NCI-H748 (cell line): ENCODE data around the gene CASQ1.

ENCODE experiments used
- DNase-seq: peaks from one replicate; lab custom pipeline; 2025; ENCODE audit not compliant: unreplicated experiment; lab: John Stamatoyannopoulos, UW

Gene CASQ1

DNA sequence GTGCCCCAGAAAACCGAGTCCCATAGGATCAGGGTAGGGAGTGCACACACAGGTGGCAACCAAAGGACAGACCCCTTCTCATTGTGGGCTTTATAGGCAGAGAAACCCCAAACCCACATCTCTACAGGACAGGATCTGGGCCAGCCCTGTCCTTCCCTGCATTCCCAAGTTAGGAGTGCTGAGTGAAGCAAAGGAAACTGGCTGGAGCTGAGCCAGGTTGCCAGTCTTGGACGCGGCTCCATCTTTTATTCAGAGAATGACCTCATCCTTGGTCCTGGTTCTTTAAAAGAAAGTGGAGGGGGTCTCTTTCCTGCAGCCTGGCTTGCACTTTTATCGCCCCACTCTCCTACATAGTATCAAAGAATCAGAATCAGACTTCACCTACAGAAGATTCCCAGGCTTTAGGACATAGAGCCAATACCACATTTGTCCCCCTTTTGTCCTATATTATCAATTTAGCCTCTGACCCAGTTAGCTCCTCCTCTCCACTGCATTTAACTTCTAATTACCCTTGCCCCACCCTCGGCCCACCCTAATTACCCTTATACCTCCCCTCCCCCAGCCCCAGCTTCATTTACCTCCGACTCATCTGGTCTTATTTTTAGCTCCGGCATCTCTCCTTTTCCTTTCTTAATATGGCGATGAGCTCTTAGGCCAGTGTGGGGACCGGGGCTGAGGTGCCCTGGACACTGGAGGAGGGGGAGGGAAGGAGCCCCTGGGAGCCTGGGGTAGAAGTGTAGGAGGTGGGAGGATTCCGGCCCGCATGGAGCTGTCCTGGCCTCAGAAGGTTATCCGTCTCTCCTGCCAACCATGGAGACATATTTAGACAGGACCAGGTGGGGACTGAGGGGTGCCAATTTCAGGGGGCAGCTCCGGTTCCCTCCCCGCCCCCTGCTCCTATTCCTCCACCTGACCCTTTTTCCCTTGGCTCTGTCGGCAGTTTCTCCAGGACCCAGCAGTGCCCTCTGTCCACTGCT, at the start of gene CASQ1:
CASQ1 (plus strand) TSS at position 927 of the 977 bp plus-strand sequence. CDS start 177 bp downstream, outside the sequence.
- no peak for DNase-seq

DNA sequence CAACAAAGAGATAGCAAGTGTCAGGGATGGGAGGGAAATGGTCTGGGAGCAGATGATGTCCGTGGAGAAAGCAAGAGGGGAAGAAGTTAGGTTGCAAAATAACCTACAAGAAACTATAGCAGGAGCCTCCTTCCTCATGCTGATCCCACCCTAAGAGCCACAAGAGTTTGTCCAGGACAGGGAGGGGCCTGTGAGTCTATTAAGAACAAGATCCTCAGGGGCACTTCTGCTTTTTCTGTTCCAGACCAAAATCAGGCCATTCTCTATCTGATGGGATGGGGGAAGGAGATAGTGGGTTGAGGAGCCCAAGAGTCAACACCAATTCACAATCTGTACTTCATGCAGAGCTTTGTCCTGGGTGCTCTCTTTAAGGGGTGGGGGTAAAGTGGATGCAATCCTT, 46.7 kb upstream of the CASQ1 start:
- no peak for DNase-seq

DNA sequence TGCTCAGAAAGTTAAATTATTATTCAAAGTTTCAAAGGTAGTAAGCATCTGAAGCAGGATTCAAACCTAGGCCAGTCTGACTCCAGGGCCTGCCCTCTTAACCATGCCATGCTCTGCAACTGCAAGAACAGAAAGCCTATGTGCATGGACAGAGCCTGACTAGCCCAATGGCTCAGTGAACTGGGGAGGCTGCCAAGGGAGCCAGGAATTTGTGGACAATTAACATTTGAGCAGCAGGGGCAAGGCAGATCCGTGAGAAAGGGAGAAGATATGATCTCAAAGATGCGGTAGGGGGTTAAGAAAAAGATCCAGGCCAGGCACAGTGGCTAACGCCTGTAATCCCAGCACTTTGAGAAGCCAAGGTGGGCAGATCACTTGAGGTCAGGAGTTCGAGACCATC, 45.5 kb upstream of the CASQ1 start:
- DNase-seq = no peak

DNA sequence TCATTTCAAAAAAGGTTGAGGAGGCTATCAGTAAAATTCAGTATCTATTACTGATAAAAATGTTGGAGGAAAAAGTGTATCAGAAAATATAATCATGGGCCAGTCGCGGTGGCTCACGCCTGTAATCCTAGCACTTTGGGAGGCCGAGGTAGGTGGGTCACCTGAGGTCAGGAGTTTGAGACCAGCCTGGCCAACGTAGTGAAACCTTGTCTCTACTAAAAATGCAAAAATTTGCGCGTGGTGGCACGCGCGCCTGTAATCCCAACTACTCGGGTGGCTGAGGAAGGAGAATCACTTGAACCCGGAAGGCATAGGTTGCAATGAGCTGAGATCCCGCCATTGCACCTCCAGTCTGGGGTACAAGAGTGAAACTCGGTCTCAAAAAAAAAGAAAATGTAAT, 44.3 kb upstream of the CASQ1 start:
- no peak for DNase-seq

DNA sequence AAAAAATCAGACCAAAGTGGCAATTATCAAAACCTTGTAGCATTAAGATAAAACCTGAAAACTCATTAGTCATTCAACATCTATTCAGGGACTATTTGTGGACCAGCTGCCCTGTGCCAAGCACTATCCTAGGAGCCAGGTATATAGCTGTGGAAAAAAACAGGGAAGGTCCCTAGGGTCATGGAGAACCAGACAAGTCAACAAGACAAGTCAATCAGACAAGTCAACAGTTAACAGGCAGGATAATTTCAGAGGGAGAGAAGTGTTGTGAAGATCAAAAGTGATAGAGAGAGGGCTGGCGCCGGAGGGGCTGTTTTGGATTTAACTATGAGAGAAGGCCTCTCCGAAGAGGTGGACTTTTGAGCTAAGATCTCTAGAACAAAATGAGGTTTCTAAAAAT, 42.3 kb upstream of the CASQ1 start:
- DNase-seq = no peak

DNA sequence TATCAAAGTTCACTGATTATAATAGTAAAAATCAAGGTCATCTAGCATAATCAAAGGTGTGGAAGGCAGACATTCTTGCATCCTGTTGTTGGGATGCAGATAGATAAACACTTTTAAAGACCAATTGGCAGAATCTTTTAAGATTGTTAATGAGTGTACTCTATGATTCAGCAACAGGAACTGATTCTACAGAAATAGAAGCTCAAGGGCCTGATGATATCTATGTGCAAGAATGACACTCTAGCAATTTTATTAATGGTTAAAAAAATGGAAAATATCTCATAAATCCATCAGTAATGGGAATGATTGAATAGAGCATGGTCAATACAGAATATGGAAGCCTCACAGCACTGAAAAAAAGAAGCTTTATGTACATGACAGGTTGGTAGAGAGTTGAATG, 41.1 kb upstream of the CASQ1 start:
- DNase-seq = no peak

DNA sequence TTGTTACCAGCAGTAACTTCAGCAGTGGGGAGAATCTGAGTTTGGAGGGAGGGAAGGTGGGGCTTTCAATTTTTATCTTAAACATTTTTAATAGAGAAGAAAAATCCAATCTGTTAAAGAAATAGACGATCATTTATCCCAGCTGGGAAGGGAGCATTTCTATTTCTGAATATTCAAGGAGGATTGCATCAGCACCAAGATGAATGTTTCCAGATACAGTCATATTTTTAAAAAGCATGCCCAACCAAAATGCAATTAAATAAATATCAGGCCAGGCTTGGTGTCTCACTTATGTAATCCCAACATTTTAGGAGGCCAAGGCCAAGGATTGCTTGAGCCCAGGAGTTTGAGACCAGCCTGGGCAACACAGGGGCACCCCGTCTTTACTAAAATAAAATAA, 40.7 kb upstream of the CASQ1 start:
- DNase-seq = no peak

GRCh38 chr1:160151303-160151702, 39.1 kb upstream of the CASQ1 start, which contains the start of gene ATP1A4:
ATP1A4 (plus strand) TSS chr1:160151603; CDS start chr1:160152041, 438 bp downstream.
- no peak for DNase-seq

DNA sequence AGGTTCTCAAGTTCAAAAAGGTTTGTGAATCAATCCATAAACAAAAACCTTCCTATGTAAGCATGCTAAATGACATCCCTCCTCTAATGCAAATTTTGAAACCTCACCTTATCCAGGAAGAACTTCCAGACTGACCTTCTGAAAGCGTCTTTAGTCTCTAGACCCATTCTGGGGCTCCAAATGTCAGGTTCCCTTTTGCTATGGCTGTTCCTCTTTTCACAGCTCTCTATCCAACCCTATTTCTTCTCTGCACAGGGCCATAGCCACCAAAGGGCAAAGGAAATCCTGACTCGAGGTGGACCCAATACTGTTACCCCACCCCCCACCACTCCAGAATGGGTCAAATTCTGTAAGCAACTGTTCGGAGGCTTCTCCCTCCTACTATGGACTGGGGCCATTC, 35.6 kb upstream of the CASQ1 start:
- no peak for DNase-seq

GRCh38 chr1:160156361-160156760, 34.0 kb upstream of the CASQ1 start:
- no peak for DNase-seq

- DNase-seq = no peak
Measured at GRCh38 chr1:160157174-160157573, 33.2 kb upstream of the CASQ1 start.

DNA sequence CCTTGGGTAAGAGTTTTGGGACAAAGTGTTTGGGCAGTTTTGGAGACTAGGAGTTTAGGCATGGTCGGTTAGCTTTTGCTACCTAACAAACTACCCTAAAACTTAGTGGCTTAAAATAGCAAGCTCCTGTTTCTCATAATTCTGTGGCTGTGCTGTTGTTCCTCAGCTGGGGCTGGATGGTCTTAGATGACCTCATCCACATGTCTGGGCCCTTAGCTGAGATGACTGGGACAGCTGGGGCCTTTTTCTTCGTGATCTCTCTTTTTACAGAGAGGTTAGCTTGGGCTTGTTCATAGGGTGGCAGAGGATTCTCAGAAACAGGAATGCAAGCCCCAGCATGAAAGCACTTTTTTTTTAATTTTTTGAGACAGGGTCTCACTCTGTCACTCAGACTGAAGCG, 32.3 kb upstream of the CASQ1 start:
- DNase-seq = no peak

GRCh38 chr1:160158534-160158933, 31.8 kb upstream of the CASQ1 start:
- no peak for DNase-seq

DNA sequence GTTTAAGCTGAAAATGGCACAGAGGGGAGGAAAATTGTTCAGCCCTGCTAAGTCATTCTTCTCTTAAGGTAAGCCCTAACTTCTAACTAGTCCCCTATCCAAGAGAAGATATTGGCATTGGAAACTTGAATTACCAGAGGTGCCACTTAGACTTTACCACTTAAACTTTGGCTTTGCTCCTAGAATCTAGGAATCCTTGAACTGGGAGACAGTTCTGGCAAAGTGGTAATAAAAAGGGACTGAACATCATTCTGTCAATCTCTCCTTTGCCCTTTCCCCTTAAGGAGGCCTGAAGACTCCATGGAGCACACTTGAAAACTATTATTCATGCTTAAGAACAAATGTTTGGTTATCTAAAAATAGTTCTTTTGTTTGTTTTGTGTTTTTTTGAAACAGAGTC, 30.5 kb upstream of the CASQ1 start:
- no peak for DNase-seq

DNA sequence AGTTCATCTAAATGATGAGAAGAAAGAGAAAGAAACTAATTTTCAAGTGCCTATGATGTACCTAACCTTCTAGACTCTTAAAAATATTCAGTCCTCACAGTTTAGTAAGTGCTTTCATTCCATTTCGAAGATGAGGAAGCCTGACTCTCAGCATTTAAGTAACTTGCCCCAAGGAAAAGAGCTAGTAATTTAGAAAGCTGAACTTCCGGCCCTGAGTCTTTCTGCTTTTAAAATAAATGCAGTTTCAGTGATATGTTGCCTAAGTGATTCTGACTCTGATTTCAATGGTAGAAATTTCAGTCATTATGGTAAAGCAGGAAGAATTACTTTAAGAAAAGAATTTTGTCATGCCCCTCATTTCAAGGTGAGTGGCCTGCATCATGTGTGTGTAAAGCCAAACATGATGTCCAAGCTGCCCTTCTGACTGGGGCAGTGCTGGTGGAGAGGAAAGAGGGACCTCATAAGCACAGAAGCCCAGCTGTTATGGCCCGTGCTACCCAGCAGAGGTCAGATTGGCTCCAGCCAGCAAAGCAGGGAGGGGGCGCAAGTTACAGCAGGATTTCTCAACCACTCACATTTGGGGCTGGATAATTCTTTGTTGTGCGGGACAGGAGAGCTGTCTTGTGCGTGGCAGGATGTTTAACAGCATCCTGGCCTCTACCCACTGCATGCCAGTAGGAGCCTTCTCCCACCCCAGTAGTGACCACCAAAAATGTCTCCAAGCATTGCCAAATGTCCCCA, 28.2 kb upstream of the CASQ1 start:
- DNase-seq = no peak

- no peak for DNase-seq
Measured at GRCh38 chr1:160162931-160163330, 27.4 kb upstream of the CASQ1 start.

DNA sequence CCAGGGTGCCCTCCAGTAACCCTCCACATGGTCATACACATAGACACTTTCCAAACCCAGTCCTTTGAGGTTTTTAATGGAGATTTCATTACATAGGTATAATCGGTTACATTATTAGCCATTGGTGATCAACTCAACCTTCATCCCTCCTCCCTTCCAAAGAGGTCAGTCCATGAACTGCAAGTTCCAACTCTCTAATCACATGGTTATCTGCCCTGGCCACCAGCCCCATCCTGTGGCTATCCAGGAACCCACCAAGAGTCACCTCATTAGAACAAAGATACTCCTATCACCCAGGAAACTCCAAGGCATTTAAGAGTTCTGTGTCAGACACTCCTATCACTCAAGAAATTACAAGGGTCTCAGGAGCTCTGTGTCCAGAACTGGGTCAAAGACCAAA, 26.8 kb upstream of the CASQ1 start:
- DNase-seq = no peak

DNA sequence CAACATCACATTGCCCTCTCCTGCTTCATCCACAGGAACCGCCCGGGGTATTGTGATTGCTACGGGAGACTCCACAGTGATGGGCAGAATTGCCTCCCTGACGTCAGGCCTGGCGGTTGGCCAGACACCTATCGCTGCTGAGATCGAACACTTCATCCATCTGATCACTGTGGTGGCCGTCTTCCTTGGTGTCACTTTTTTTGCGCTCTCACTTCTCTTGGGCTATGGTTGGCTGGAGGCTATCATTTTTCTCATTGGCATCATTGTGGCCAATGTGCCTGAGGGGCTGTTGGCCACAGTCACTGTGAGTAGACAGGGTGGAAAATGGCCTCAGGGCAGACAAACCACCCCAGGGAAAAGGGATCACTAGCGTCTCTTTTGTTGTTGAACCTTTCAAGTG, 26.3 kb upstream of the CASQ1 start:
- no peak for DNase-seq

- DNase-seq = no peak
Measured at GRCh38 chr1:160166166-160166868, 24.1 kb upstream of the CASQ1 start.

GRCh38 chr1:160167056-160167455, 23.3 kb upstream of the CASQ1 start:
- no peak for DNase-seq

DNA sequence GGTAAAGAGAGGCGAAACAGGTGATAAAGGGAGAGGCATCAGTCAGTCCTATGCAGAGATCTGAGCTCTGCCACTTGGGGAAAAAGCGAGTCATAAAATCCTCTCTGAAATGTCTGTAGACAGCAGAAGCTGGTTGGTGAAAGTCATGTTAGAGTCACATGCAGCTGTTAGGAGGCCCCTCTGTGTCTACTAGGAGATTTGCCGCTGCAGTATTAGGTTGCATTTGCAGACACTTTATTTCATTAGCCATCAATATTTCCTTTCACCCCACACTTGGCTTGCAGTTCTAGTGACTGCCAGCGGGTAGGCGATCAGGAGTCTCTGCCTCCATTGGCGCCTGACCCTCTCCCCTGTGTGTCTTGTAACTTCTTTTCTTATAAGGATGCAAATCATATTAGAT, 22.8 kb upstream of the CASQ1 start:
- no peak for DNase-seq
